Breast epithelium (tissue), 3 donors: ENCODE results near the gene FABP7.

Experiments
- CTCF ChIP-seq, 3 donors: fragments of 450-650 bp; IDR thresholded peaks; one replicate each; pipeline ENCODE4 v1.5.1; 2016 to 2017; ENCODE audit warnings: antibody characterized with exemption in 3 of 3, mild to moderate bottlenecking in 3 of 3, moderate library complexity in 3 of 3
- POLR2A ChIP-seq: fragments of 450-650 bp; IDR thresholded peaks from one replicate; pipeline ENCODE4 v1.6.1; 2016; ENCODE audit warnings: antibody characterized with exemption, mild to moderate bottlenecking, moderate library complexity
- POLR2AphosphoS5 ChIP-seq, 3 donors: sonication (generic); formaldehyde crosslinking; IDR thresholded peaks; one replicate each; pipeline ENCODE4 v1.6.1; 2017; ENCODE audit warnings: antibody characterized with exemption in 3 of 3

GRCh38 chr6:122752459-122752858, 27.1 kb upstream of the FABP7 start:
- TF ChIP-seq CTCF (IDR thresholded peaks at IDR 0.05) = no peak
- TF ChIP-seq POLR2A = no peak
- TF ChIP-seq POLR2AphosphoS5 (IDR thresholded peaks at IDR 0.05) = no peak
